GM19328 (cell line): ENCODE data around the gene C1orf174.
"Not testable (repeated sequence)": the region's sequence is repeated elsewhere in the genome, so short reads cannot be mapped to it uniquely, and the experiment has no call there.

ENCODE experiments used
- ATAC-seq: cut with Tn5 transposase; IDR thresholded peaks from one replicate; pipeline ENCODE4 v1.9.1; 2021; ENCODE audit warnings: mild to moderate bottlenecking, moderate library complexity; ENCODE audit not compliant: unreplicated experiment

C1orf174 gene

DNA sequence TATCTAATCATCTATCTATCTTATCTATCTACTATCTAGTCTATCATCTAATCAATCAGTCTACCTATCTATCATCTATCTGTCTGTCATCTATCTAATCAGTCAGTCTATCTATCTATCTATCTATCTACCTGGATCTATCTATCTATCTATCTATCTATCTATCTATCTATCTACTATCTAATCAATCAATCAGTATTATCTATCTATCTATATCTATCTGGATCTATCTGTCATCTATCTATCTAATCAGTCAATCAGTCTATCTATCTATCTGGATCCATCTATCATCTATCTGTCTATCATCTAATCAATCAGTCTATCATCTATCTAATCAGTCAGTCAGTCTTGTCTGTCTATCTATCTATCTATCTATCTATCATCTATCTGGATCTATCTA is 26.9 kb upstream of the C1orf174 start:
- no peak for ATAC-seq

DNA sequence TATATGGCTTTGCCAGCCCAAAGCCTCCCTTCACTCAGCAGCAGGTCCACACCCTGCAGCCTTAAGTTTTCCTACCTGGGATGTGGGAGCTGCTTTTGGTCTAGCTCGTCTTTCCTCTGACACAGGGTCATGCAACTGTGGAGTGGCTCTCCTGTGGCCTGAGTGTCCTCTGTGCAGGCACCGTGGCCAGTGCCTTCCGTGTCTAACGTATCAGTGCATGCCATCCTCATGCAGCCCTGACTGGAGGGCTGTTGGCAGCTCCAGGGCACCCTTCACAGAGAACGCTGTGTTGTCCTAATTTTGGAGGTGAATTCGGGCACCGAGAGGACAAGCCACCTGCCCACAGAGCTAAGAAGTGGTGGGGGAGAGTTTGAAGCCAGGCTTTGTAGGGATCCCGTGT is 25.7 kb upstream of the C1orf174 start:
- ATAC-seq, result no peak

DNA sequence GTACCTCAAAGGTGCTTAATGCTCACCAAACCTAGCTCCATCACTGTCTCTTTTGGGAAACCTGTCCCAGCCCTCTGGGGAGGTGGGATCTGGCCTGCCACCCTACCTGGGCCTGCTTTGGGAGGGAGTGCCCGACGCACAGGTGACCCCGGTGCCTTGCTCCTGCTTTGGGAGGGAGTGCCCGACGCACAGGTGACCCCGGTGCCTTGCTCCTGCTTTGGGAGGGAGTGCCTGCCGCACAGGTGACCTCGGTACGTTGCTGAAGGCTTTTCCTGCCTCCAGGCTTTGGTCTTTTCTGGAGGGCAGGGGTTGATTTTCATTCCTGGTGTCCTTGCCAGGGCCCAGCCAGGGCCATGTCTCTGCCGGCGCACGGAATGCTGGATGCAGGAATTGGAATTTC is 25.2 kb upstream of the C1orf174 start:
- ATAC-seq, result no peak

DNA sequence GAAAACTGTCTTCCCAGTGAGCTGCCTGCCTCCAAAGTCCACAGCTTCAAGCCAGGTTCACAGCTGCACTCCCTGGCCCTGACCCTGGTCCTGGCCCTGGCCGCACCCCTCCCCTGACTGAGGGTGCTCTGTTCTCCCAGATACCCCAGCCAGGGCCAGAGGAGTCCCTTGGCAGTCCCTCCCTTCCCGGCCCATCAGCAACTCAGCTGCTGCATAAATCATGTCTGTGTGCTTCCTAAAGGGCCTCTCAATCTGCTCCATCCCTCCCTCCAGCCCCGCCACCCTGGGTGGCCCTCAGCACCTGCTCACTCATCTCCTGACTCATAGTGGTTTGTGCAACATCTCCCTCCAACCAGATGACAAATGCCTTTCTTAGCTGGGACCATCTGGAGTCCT is 24.8 kb upstream of the C1orf174 start:
- ATAC-seq, result no peak

- ATAC-seq, result no peak
Observed at GRCh38 chr1:3924186-3924824, 24.2 kb upstream of the C1orf174 start.

DNA sequence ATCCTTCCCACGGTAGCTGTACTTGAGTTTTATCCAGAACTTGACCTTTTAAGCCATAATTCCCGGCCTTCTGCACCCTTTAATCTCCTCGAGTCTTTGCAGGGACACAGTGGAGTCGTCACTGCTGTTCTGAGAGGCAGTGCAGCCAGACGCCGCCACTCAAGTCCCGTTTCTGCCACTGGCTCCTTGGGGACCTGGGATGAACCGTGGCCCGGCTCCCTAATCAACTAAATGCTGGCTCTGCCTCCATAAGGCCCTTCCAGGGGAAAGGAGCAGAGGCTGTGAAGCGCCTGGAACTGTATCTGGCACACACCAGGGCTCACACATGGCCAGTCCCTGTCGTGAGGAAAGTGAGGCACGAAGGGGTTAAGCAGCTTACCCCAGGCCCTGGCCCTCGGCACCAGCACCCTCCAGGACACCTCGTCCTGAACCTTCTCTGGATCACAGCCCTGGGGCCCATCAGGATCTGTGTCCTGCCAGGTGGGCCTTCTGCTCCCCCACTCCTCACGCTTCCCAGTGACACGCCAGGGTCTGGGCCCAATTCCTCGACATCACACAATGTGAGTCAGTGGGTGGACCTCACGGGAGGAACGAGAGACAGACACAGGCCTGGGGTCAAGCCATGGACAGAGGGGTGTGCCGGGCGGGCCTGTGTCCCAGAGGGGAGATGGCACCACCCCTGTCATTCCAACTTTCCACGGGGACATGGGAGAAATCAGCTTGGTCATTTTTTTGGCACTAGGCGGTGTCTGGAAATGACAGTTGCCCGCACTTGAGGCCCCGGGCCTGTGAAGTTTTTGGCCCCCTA is 23.5 kb upstream of the C1orf174 start:
- ATAC-seq, result no peak

GRCh38 chr1:3922851-3923250 is 22.8 kb upstream of the C1orf174 start:
- no peak for ATAC-seq

- ATAC-seq, result no peak
Observed at GRCh38 chr1:3922201-3922725, 22.2 kb upstream of the C1orf174 start.

- no peak for ATAC-seq
Observed at GRCh38 chr1:3921765-3922164, 21.7 kb upstream of the C1orf174 start.

- ATAC-seq, result no peak
Observed at GRCh38 chr1:3919706-3920105, 19.6 kb upstream of the C1orf174 start.

DNA sequence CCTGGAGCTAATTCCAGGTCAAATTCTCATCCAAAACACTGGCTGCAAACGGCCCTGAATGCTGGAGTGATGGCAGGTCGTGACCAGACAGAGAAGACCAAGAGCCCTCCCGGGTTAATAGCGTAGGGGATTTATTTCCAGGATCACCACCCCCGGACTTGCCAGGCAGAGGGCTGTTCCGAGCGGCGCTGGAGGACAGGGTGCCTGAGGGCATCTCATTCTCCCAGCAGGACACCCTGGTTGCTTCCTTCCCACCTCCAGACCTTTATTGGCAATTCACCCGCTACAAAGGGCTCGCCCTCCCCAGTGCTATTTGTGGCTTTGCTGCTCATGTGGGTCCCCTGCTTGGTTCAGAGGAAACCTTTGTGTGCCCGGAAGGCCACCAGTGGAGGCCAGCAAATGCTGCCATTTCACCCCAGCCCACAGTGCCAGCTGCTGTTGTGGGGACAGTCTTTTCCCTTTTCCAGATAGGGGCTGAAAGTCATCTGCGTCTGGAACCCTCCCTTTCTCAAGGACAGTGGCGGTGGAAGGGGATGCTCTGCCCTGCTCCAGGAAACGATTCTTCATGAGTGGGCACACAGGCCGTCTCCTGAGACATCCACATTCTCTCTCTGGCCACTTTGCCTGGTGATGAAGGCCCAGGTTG is 19.0 kb upstream of the C1orf174 start:
- no peak for ATAC-seq

GRCh38 chr1:3918359-3918758 is 18.3 kb upstream of the C1orf174 start:
- ATAC-seq, result not testable (repeated sequence)

GRCh38 chr1:3917761-3918160 is 17.7 kb upstream of the C1orf174 start:
- ATAC-seq, result no peak

DNA sequence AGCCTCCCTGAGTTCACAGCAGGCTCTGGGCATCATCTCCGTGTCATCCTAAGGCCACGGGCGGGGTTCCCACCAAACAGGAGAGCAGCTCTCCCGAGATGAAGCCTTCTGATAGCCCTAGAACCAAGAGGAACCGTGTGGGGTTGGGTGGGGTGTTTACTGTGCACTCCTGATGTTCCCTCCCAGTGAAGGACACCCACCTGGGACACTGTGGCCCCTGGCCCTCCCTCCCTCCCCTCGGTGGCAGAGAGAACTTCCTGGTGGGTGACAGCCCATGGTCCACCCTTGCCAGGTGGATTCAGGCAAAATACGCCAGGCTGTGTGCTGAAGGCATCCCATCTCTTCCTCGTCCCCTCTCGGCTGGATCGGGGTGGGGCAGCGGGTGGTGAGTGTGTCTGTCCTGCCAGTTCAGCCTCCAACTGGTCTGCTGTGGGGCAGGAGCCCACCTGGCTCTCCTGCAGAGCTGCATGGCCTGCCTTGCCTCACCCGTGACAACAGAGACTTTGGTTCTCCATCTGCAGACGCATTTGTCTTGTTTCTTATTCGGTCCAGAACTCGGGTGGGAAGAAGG is 15.6 kb upstream of the C1orf174 start:
- no peak for ATAC-seq

GRCh38 chr1:3914911-3915310 is 14.8 kb upstream of the C1orf174 start:
- ATAC-seq, result no peak

DNA sequence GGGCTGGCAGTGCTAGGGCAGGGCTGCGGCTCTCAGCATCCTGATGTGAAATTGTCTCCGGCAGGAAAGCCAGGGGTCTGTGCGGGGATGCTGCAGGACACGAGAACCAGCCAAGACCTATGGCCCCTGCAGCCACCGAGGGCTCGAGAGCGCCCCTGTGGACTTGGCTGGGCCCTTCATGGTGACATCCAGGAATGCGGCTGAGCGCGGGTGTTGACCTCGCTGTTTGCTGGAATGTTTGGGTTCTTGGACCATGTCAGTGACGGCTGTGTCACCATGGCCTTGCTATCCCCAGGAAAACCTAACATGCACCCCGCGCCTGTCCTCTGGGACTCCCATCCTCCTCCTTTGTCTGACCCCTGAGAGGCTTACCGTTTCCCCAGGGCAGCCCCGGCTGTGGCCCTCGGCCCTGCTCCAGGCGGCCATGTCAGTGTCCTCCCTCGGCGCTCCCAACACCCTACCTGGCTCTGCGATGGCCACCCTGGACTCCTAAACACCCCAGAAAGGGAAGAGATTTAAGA is 14.3 kb upstream of the C1orf174 start:
- ATAC-seq, result no peak

- ATAC-seq, result no peak
Observed at GRCh38 chr1:3912809-3913685, 13.0 kb upstream of the C1orf174 start.

DNA sequence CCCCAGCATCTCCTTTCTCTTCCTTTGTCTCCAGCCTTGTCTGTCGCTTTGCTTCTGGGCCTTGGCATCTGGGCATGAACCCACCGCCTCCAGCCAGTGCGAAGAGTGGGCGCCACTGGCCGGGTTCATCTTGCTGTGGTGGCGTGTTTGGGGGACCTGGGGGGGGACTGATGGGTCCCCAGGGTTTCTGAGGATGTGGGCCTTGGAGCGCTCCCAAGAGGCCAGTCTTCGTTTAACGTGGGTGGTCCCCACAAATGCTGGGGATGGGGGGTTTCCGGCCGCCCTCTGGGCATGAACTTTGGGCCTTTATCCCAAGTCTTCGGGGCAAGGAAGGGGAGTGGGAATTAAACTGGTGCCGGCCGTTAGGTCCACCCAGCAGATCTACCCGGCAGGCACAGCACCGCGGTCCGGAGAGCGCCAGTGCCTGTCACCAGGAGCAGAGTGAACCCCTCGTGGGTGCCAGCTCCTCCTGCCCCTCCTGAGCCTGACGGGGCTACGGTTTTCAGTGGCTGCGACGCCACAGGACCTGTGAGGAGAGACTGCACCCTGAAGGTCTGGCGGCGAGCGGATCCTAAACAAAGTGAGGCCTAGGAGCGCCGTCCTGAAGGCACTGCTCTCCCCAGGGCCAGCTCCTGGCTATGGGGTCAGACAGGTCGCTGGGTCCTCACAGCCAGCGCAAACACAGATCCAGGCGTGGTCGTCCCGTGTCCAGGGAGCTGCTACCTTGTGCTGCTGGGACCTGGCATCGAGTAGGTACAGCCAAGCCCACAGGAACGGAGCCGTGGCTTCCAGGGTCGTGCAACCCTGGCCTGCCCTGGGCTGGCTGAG is 12.1 kb upstream of the C1orf174 start:
- ATAC-seq, result no peak
